Loucy (cell line): ENCODE data around the gene GOLGA8M.
"Not testable (repeated sequence)": the region's sequence is repeated elsewhere in the genome, so short reads cannot be mapped to it uniquely, and the experiment has no call there.

ENCODE experiments used
- EZH2phosphoT487 ChIP-seq: fragments of 200-600 bp; IDR thresholded peaks from 2 replicates; pipeline ENCODE4 v1.6.1; 2018; ENCODE audit warnings: antibody characterized with exemption, mild to moderate bottlenecking, moderate library complexity, borderline replicate concordance
- TF ChIP-seq, protein P1 (sequence below): fragments of 200-600 bp; sonication (generic); conservative IDR thresholded peaks from 2 replicates; pipeline ENCODE4 v1.5.1; 2014; ENCODE audit warnings: mild to moderate bottlenecking, antibody characterized with exemption, low read length

DNA sequence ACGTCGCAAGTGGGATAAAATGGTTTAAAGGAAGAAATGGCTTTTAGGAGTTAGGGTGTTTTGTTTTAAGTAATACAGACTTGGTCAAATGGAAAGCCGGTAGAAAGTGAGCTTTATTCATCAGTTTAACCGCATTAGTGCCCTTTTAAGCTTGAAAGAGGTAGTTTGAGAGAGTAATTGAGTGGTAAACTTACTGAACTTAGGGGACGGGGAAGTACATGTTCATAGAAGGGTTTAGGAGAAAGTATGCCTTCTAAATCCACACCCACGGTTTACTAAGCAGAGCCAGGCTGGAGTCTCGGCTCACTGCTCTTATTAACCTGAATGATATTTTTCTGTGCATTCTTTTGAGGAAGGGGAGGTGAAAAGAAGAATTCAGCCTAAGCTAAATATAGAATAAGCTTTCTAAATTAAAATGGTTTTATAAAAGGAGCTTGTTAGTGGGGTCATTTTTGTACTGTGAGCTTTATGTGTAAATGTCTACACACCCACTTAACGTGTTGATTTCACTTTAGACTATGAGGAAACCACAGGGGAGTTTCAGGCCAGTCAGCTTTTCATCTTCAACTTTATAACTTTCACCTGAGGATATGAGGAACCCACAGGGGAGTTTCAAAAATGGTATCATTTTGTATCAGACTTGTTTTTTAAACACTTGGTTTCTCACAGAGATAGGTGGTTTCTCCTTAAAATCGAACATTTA is 26.5 kb upstream of the GOLGA8M start:
- TF ChIP-seq, protein P1, sequence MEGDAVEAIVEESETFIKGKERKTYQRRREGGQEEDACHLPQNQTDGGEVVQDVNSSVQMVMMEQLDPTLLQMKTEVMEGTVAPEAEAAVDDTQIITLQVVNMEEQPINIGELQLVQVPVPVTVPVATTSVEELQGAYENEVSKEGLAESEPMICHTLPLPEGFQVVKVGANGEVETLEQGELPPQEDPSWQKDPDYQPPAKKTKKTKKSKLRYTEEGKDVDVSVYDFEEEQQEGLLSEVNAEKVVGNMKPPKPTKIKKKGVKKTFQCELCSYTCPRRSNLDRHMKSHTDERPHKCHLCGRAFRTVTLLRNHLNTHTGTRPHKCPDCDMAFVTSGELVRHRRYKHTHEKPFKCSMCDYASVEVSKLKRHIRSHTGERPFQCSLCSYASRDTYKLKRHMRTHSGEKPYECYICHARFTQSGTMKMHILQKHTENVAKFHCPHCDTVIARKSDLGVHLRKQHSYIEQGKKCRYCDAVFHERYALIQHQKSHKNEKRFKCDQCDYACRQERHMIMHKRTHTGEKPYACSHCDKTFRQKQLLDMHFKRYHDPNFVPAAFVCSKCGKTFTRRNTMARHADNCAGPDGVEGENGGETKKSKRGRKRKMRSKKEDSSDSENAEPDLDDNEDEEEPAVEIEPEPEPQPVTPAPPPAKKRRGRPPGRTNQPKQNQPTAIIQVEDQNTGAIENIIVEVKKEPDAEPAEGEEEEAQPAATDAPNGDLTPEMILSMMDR = not testable (repeated sequence)
- TF ChIP-seq EZH2phosphoT487 = not testable (repeated sequence)
